Measurements from ENCODE around the gene SMU1. TPM values are rescaled to one million over a fixed set of nuclear protein-coding genes. Genes with fewer than 3 reads are reported as not detected.

Gene SMU1
- total and polyA plus RNA-seq, 2 donors (not counting 3 experiments of a cell fraction or from before 2014, with no cell fraction given) = 8.5 to 21.7 TPM

DNA sequence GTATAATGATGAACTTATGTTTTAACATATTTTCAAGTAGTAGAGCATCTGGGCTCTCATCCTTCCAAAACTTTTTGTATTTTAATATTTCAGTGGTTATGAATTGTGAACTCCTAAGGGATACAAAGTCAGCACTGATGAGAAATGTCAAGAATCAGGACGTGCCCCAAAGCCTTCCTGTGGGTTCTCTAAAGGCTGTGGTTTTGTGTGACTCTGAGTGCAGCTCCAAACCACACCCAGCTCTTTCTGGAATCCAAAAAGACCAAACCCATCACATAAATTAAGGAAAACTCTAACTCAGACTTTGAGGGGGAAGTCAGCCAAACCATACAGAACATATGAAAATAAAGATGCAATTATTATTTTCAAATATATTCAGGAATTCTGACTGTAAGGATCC, 40.8 kb upstream of the SMU1 start:
- Histone ChIP-seq H4K20me1 (replicated peaks; ENCODE audit: control insufficient read depth, extremely low read depth, insufficient read depth, low read length) (no peaks in the 10 kb centered on the region), H3K9ac (replicated peaks; ENCODE audit: extremely low read depth, insufficient read depth, low read length) (no peak overlapping the region), H3K79me2 (ENCODE audit: control insufficient read depth, insufficient read depth, low read length) (no peaks in the 10 kb centered on the region), H3K27me3 (ENCODE audit: control insufficient read depth in 2 of 2, insufficient read depth in 2 of 2, low read length in 2 of 2) (no peaks in the 10 kb centered on the region), H3K9me3 (replicated peaks; ENCODE audit: control insufficient read depth, insufficient read depth, low read length) (no peaks in the 10 kb centered on the region), H3K27ac (ENCODE audit: insufficient read depth, low read depth, low read length) (no peak overlapping the region), H3K9me1 (replicated peaks; ENCODE audit: control insufficient read depth, extremely low read depth, insufficient read depth, low read length) (no peaks in the 10 kb centered on the region), H3K4me3 (replicated peaks in 1 of 3; ENCODE audit: insufficient read depth in 1 of 3, low read depth in 1 of 3, low read length in 3 of 3) (no peak overlapping the region), H3K4me1 (ENCODE audit: control insufficient read depth, extremely low read depth, insufficient read depth, low read length) (no peaks in the 10 kb centered on the region), H2AFZ (ENCODE audit: low read depth, low read length) (no peak overlapping the region), H3K4me2 (ENCODE audit: insufficient read depth, low read length) (no peak overlapping the region), H3K36me3 (ENCODE audit: control insufficient read depth in 2 of 2, extremely low read depth in 1 of 2, insufficient read depth in 2 of 2, low read length in 2 of 2) (peaks cover 0 to 20% of the 10 kb centered on the region in 2 experiments)
- ChIA-PET CTCF (no interaction called here), POLR2A (no interaction called here)
- intact Hi-C loops (cut with micrococcal nuclease) (no loop called here), dilution Hi-C loops (cut with MboI; ENCODE audit: extremely low pct_ligation_motif_present, low sequenced_read_pairs) (no loop called here)
- FAIRE-seq (no peak), DNase-seq (ENCODE audit: low read depth, low spot score) (no peak)
- TF ChIP-seq FOS (IDR thresholded peaks at IDR 0.05; ENCODE audit: borderline replicate concordance, insufficient read depth, low read length) = no peak
- TF ChIP-seq EZH2 (IDR thresholded peaks at IDR 0.05; ENCODE audit: borderline replicate concordance, low read depth, low read length, severe bottlenecking) = no peak
- TF ChIP-seq, protein P1, sequence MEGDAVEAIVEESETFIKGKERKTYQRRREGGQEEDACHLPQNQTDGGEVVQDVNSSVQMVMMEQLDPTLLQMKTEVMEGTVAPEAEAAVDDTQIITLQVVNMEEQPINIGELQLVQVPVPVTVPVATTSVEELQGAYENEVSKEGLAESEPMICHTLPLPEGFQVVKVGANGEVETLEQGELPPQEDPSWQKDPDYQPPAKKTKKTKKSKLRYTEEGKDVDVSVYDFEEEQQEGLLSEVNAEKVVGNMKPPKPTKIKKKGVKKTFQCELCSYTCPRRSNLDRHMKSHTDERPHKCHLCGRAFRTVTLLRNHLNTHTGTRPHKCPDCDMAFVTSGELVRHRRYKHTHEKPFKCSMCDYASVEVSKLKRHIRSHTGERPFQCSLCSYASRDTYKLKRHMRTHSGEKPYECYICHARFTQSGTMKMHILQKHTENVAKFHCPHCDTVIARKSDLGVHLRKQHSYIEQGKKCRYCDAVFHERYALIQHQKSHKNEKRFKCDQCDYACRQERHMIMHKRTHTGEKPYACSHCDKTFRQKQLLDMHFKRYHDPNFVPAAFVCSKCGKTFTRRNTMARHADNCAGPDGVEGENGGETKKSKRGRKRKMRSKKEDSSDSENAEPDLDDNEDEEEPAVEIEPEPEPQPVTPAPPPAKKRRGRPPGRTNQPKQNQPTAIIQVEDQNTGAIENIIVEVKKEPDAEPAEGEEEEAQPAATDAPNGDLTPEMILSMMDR (IDR thresholded peaks at IDR 0.05; ENCODE audit: extremely low read depth in 1 of 2, insufficient read depth in 1 of 2, low read depth in 1 of 2, low read length in 2 of 2) = no peak
- no peak for TF ChIP-seq POLR2A (IDR thresholded peaks at IDR 0.05; ENCODE audit: low read depth, low read length)
- TF ChIP-seq, protein P2, sequence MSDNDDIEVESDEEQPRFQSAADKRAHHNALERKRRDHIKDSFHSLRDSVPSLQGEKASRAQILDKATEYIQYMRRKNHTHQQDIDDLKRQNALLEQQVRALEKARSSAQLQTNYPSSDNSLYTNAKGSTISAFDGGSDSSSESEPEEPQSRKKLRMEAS (IDR thresholded peaks at IDR 0.05; ENCODE audit: insufficient read depth, insufficient read length) = no peak
- TF ChIP-seq JUN (IDR thresholded peaks at IDR 0.05; ENCODE audit: borderline replicate concordance, insufficient read depth, insufficient read length, low read depth) = no peak
- no peak for TF ChIP-seq MYC (IDR thresholded peaks at IDR 0.05; ENCODE audit: low read depth, low read length)
- TF ChIP-seq GATA2 (IDR thresholded peaks at IDR 0.05; ENCODE audit: insufficient read depth, insufficient read length, low read depth, low read length) = no peak
- TF ChIP-seq POLR2AphosphoS5 (IDR thresholded peaks at IDR 0.05; ENCODE audit: insufficient read depth, low read depth, low read length) = no peak
- no TSS peak for BruUV-seq (replicated peaks)

Data from endothelial cell of umbilical vein (primary cell).